Liver (tissue), 9 donors: ENCODE data around the gene CRYZL1. TPM values are rescaled to one million over a fixed set of nuclear protein-coding genes. Genes with fewer than 3 reads are reported as not detected.
"Not testable (repeated sequence)": the region's sequence is repeated elsewhere in the genome, so short reads cannot be mapped to it uniquely, and the experiment has no call there.

Experiments used
- DNase-seq: peaks from one replicate; pipeline ENCODE4 v3.0.0-alpha.2; 2017; ENCODE audit warnings: low spot score
- H3K27ac ChIP-seq, 2 donors: one replicate each; pipeline ENCODE4 v1.7.0; 2013; ENCODE audit warnings: inconsistent platforms in 2 of 2, low read length in 2 of 2, control low read depth in 1 of 2, low read depth in 1 of 2, mild to moderate bottlenecking in 1 of 2
- H3K27me3 ChIP-seq, 4 donors: one replicate each; pipeline versions ENCODE4 v1.6.1 to v1.7.0; 2013; ENCODE audit warnings: low read length in 3 of 4, inconsistent platforms in 1 of 4, mild to moderate bottlenecking in 1 of 4, moderate library complexity in 1 of 4; ENCODE audit not compliant: control insufficient read depth in 4 of 4, insufficient read depth in 4 of 4
- H3K36me3 ChIP-seq, 4 donors: one replicate each; pipeline versions ENCODE4 v1.6.1 to v1.7.0; 2013; ENCODE audit warnings: low read length in 3 of 4, mild to moderate bottlenecking in 3 of 4, low read depth in 1 of 4, moderate library complexity in 1 of 4; ENCODE audit not compliant: control insufficient read depth in 4 of 4, insufficient read depth in 3 of 4
- H3K4me1 ChIP-seq, 4 donors: one replicate each; pipeline versions ENCODE4 v1.6.1 to v1.7.0; 2013; ENCODE audit warnings: low read length in 3 of 4, mild to moderate bottlenecking in 3 of 4, moderate library complexity in 1 of 4; ENCODE audit not compliant: control insufficient read depth in 4 of 4, insufficient read depth in 4 of 4
- H3K4me3 ChIP-seq, 3 donors: one replicate each; pipeline versions ENCODE4 v1.6.1 to v1.7.0; 2013; ENCODE audit warnings: low read length in 3 of 3, control low read depth in 1 of 3, low read depth in 1 of 3, mild to moderate bottlenecking in 1 of 3
- H3K9ac ChIP-seq, 2 donors: one replicate each; pipeline ENCODE4 v1.7.0; 2013; ENCODE audit warnings: low read length in 2 of 2, mild to moderate bottlenecking in 2 of 2, moderate library complexity in 2 of 2, control low read depth in 1 of 2, low read depth in 1 of 2
- H3K9me3 ChIP-seq, 4 donors: one replicate each; pipeline versions ENCODE4 v1.6.1 to v1.7.0; 2013; ENCODE audit warnings: low read length in 3 of 4; ENCODE audit not compliant: control insufficient read depth in 4 of 4
- ATF3 ChIP-seq: IDR thresholded peaks from 2 replicates; pipeline ENCODE4 v1.6.1; 2016; ENCODE audit warnings: antibody characterized with exemption
- EGR1 ChIP-seq, 2 donors: IDR thresholded peaks; 2 replicates each; pipeline ENCODE4 v1.6.1; 2016 to 2018; ENCODE audit warnings: antibody characterized with exemption in 2 of 2, low read depth in 2 of 2
- FOXA1 ChIP-seq: IDR thresholded peaks from 2 replicates; pipeline ENCODE4 v1.6.1; 2016; ENCODE audit warnings: antibody characterized with exemption
- FOXA2 ChIP-seq: IDR thresholded peaks from 2 replicates; pipeline ENCODE4 v1.6.1; 2016; ENCODE audit warnings: antibody characterized with exemption
- GABPA ChIP-seq, 2 donors: IDR thresholded peaks in 1 of 2; conservative IDR thresholded peaks in 1 of 2; 2 replicates each; pipeline ENCODE4 v1.6.1; 2016; ENCODE audit warnings: antibody characterized with exemption in 2 of 2, mild to moderate bottlenecking in 1 of 2, moderate library complexity in 1 of 2
- HNF4A ChIP-seq, 2 donors: conservative IDR thresholded peaks; 2 replicates each; pipeline ENCODE4 v1.6.1; 2016; ENCODE audit warnings: antibody characterized with exemption in 2 of 2, mild to moderate bottlenecking in 2 of 2
- HNF4G ChIP-seq: IDR thresholded peaks from 2 replicates; pipeline ENCODE4 v1.6.1; 2016; ENCODE audit warnings: antibody characterized with exemption
- JUND ChIP-seq, 2 donors: IDR thresholded peaks; 2 replicates each; pipeline ENCODE4 v1.6.1; 2016; ENCODE audit warnings: antibody characterized with exemption in 2 of 2
- MAX ChIP-seq: IDR thresholded peaks from 2 replicates; pipeline ENCODE4 v1.6.1; 2016; ENCODE audit warnings: antibody characterized with exemption
- NR2F2 ChIP-seq: IDR thresholded peaks from 2 replicates; pipeline ENCODE4 v1.6.1; 2016; ENCODE audit warnings: antibody characterized with exemption
- RAD21 ChIP-seq, 2 donors: IDR thresholded peaks; 2 replicates each; pipeline ENCODE4 v1.6.1; 2016; ENCODE audit warnings: antibody characterized with exemption in 2 of 2, mild to moderate bottlenecking in 2 of 2
- RXRA ChIP-seq, 2 donors: IDR thresholded peaks; 2 replicates each; pipeline ENCODE4 v1.6.1; 2017 to 2018; ENCODE audit warnings: antibody characterized with exemption in 2 of 2, mild to moderate bottlenecking in 1 of 2
- SP1 ChIP-seq: IDR thresholded peaks from 2 replicates; pipeline ENCODE4 v1.6.1; 2018; ENCODE audit warnings: antibody characterized with exemption, mild to moderate bottlenecking
- TAF1 ChIP-seq: conservative IDR thresholded peaks from 2 replicates; pipeline ENCODE4 v1.6.1; 2016; ENCODE audit warnings: antibody characterized with exemption, mild to moderate bottlenecking
- YY1 ChIP-seq: IDR thresholded peaks from 2 replicates; pipeline ENCODE4 v1.6.1; 2016; ENCODE audit warnings: antibody characterized with exemption, mild to moderate bottlenecking
- WGBS: extraction: QIAGEN DNeasy Blood & Tissue Kit; methylation state at CpG from one replicate; pipeline ENCODE4 v1.1.7; 2013; 5-methylcytosine and 5-hydroxymethylcytosine counted together
- polyA plus RNA-seq, 2 donors: library from polyadenylated mRNA; stranded (reverse) in 1 of 2; unstranded in 1 of 2; fragments of 200-250 nt in 1 of 2; fragments of >200 nt in 1 of 2; fragmentation: Nextera tagmentation in 1 of 2; extraction: Ambion mirVana in 1 of 2; gene quantifications; one replicate each; pipeline versions ENCODE4 v1.2.1 to v1.2.3, GENCODE V29; 2013 to 2015
- total RNA-seq, 2 donors: library from RNA; depleted of rRNA; stranded (reverse); fragments of >200 nt; gene quantifications; one replicate each; pipeline ENCODE4 v1.2.3, GENCODE V29; 2014
- TF ChIP-seq, protein P1 (sequence below): IDR thresholded peaks from 2 replicates; pipeline ENCODE4 v1.6.1; 2016; ENCODE audit warnings: antibody characterized with exemption
- TF ChIP-seq, protein P2 (sequence below): fragments of 150-350 bp; IDR thresholded peaks from 2 replicates; pipeline ENCODE4 v1.5.1; 2017; ENCODE audit warnings: improper control_type of control experiment, low read depth, low read length; ENCODE audit not compliant: missing input control
- TF ChIP-seq, protein P3 (sequence below): IDR thresholded peaks from 2 replicates; pipeline ENCODE4 v1.6.1; 2016; ENCODE audit warnings: antibody characterized with exemption, mild to moderate bottlenecking
- donor health status: healthy.
- donor health status: healthy.
- donor health status: healthy.
- donor health status: healthy.
- donor health status: healthy.

The CRYZL1 gene
- total and polyA plus RNA-seq, 4 donors, result 6.8 to 18.1 (median 11.5) TPM

DNA sequence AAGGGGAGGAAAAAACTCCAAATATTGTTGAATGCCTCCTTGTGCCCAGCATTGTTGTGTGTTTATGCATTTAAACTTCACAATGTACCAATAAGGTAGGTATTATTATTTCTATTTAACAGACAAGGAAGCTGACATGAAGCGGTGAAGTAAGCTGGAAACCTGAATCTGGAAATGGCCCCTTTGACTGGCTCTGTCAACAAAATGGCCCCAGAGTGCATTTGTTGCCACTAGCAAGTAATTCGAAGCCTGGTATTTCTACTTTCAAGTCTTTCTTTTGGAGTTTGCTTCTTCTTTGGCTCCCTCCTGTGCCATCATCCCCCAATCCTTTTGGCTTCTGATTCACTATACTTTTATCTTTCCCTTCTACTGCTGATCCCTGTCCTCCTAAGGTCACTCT lies 23.1 kb downstream of the CRYZL1 start:
- WGBS, result 98% methylated on average over 2 of the region's 2 CpGs
- H3K4me3 ChIP-seq, result no peak overlapping the region
- DNase-seq, result no peak
- no peak overlapping the region for H3K27ac ChIP-seq
- no peaks in the 10 kb centered on the region for H3K4me1 ChIP-seq
- no peaks in the 10 kb centered on the region for H3K27me3 ChIP-seq
- no peak overlapping the region for H3K9ac ChIP-seq
- peaks cover 3 to 14% (median 5%) of the 10 kb centered on the region in 4 donors for H3K36me3 ChIP-seq
- TF ChIP-seq, protein P1, sequence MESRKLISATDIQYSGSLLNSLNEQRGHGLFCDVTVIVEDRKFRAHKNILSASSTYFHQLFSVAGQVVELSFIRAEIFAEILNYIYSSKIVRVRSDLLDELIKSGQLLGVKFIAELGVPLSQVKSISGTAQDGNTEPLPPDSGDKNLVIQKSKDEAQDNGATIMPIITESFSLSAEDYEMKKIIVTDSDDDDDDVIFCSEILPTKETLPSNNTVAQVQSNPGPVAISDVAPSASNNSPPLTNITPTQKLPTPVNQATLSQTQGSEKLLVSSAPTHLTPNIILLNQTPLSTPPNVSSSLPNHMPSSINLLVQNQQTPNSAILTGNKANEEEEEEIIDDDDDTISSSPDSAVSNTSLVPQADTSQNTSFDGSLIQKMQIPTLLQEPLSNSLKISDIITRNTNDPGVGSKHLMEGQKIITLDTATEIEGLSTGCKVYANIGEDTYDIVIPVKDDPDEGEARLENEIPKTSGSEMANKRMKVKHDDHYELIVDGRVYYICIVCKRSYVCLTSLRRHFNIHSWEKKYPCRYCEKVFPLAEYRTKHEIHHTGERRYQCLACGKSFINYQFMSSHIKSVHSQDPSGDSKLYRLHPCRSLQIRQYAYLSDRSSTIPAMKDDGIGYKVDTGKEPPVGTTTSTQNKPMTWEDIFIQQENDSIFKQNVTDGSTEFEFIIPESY, result no peak
- TF ChIP-seq ATF3 (no peak), NR2F2 (no peak), FOXA2 (no peak), EGR1 (IDR thresholded peaks at IDR 0.05; ENCODE audit: low read depth in 2 of 2) (no peak), MAX (no peak), GABPA (IDR thresholded peaks at IDR 0.05 in 1 of 2, conservative IDR thresholded peaks at IDR 0.05 in 1 of 2) (no peak), JUND (IDR thresholded peaks at IDR 0.05) (no peak), YY1 (no peak), HNF4A (conservative IDR thresholded peaks at IDR 0.05) (no peak), SP1 (no peak), HNF4G (no peak), RXRA (IDR thresholded peaks at IDR 0.05) (no peak), RAD21 (IDR thresholded peaks at IDR 0.05) (no peak), FOXA1 (no peak), TAF1 (no peak)
- TF ChIP-seq, protein P2, sequence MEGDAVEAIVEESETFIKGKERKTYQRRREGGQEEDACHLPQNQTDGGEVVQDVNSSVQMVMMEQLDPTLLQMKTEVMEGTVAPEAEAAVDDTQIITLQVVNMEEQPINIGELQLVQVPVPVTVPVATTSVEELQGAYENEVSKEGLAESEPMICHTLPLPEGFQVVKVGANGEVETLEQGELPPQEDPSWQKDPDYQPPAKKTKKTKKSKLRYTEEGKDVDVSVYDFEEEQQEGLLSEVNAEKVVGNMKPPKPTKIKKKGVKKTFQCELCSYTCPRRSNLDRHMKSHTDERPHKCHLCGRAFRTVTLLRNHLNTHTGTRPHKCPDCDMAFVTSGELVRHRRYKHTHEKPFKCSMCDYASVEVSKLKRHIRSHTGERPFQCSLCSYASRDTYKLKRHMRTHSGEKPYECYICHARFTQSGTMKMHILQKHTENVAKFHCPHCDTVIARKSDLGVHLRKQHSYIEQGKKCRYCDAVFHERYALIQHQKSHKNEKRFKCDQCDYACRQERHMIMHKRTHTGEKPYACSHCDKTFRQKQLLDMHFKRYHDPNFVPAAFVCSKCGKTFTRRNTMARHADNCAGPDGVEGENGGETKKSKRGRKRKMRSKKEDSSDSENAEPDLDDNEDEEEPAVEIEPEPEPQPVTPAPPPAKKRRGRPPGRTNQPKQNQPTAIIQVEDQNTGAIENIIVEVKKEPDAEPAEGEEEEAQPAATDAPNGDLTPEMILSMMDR, result no peak
- TF ChIP-seq, protein P3, sequence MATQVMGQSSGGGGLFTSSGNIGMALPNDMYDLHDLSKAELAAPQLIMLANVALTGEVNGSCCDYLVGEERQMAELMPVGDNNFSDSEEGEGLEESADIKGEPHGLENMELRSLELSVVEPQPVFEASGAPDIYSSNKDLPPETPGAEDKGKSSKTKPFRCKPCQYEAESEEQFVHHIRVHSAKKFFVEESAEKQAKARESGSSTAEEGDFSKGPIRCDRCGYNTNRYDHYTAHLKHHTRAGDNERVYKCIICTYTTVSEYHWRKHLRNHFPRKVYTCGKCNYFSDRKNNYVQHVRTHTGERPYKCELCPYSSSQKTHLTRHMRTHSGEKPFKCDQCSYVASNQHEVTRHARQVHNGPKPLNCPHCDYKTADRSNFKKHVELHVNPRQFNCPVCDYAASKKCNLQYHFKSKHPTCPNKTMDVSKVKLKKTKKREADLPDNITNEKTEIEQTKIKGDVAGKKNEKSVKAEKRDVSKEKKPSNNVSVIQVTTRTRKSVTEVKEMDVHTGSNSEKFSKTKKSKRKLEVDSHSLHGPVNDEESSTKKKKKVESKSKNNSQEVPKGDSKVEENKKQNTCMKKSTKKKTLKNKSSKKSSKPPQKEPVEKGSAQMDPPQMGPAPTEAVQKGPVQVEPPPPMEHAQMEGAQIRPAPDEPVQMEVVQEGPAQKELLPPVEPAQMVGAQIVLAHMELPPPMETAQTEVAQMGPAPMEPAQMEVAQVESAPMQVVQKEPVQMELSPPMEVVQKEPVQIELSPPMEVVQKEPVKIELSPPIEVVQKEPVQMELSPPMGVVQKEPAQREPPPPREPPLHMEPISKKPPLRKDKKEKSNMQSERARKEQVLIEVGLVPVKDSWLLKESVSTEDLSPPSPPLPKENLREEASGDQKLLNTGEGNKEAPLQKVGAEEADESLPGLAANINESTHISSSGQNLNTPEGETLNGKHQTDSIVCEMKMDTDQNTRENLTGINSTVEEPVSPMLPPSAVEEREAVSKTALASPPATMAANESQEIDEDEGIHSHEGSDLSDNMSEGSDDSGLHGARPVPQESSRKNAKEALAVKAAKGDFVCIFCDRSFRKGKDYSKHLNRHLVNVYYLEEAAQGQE, result no peak
- no peaks in the 10 kb centered on the region for H3K9me3 ChIP-seq

- H3K4me1 ChIP-seq, H3K27me3 ChIP-seq, H3K9me3 ChIP-seq, H3K27ac ChIP-seq, H3K4me3 ChIP-seq, H3K9ac ChIP-seq, DNase-seq: not testable (repeated sequence)
- whole genome bisulfite sequencing, result 91% methylated on average over 11 of the region's 11 CpGs
- peaks cover 3 to 17% (median 9%) of the 10 kb centered on the region in 4 donors for H3K36me3 ChIP-seq
Measured at GRCh38 chr21:33617565-33617964, 24.0 kb downstream of the CRYZL1 start.
